GM12873 (cell line): ENCODE results near the gene CTXND2.

Source experiments
- CTCF ChIP-seq: IDR thresholded peaks from 2 replicates; pipeline ENCODE4 v1.5.1; 2012; ENCODE audit warnings: low read depth, mild to moderate bottlenecking, moderate library complexity, low read length, control low read depth; ENCODE audit not compliant: insufficient read depth; ENCODE audit errors: missing control alignments

The CTXND2 gene

GRCh38 chr1:150890033-150890416, 3.1 kb downstream of the CTXND2 start:
- TF ChIP-seq CTCF = no peak

- no peak for TF ChIP-seq CTCF
These were observed 6.5 kb downstream of the CTXND2 start for GRCh38 chr1:150893336-150893913.

- TF ChIP-seq CTCF = no peak
These were observed 8.7 kb downstream of the CTXND2 start for GRCh38 chr1:150895618-150896017.

- no peak for TF ChIP-seq CTCF
These were observed 15.4 kb downstream of the CTXND2 start for GRCh38 chr1:150902346-150902745.

- no peak for TF ChIP-seq CTCF
These were observed 15.8 kb downstream of the CTXND2 start for GRCh38 chr1:150902751-150903150.

- no peak for TF ChIP-seq CTCF
These were observed 18.4 kb downstream of the CTXND2 start for GRCh38 chr1:150905301-150905700.

GRCh38 chr1:150906329-150906728, 19.4 kb downstream of the CTXND2 start:
- TF ChIP-seq CTCF = no peak
